Activated CD4-positive, alpha-beta memory T cell treated with anti-CD3 and anti-CD28 coated beads, Interleukin-2, amount 10 ng/mL, durations not matched to agents 7 days and 5 days (primary cell): Measurements from ENCODE around the gene ERGIC1. TPM values are rescaled to one million over a fixed set of nuclear protein-coding genes. Genes with fewer than 3 reads are reported as not detected.

Experiments used
- CTCF ChIA-PET: fragments of 350-600 bp; sonication (Branson Sonifier 250); formaldehyde crosslinking; loops from one replicate; lab custom pipeline; 2021; ENCODE audit warnings: antibody characterized with exemption, inconsistent platforms; lab: Charles Lee
- POLR2A ChIA-PET: fragments of 350-600 bp; sonication (Branson Sonifier 250); formaldehyde crosslinking; loops from one replicate; lab custom pipeline; 2021; ENCODE audit warnings: antibody characterized with exemption; lab: Charles Lee
- DNase-seq: peaks from one replicate; pipeline ENCODE4 v3.0.0-alpha.2; 2020
- H3K27ac Mint-ChIP-seq: one replicate; pipeline ENCODE4 v1.8.0; 2021; ENCODE audit warnings: mild to moderate bottlenecking, mixed read lengths
- H3K27me3 Mint-ChIP-seq: one replicate; pipeline ENCODE4 v1.8.0; 2021; ENCODE audit warnings: mixed read lengths
- H3K36me3 Mint-ChIP-seq: one replicate; pipeline ENCODE4 v1.8.0; 2021; ENCODE audit warnings: low read depth, mixed read lengths
- H3K4me1 Mint-ChIP-seq: one replicate; pipeline ENCODE4 v1.8.0; 2021; ENCODE audit warnings: mixed read lengths
- H3K4me3 Mint-ChIP-seq: one replicate; pipeline ENCODE4 v1.8.0; 2021; ENCODE audit warnings: mild to moderate bottlenecking, mixed read lengths
- H3K9me3 Mint-ChIP-seq: one replicate; pipeline ENCODE4 v1.8.0; 2021; ENCODE audit warnings: mixed read lengths
- total RNA-seq, 2 experiments: library from RNA; stranded (reverse); gene quantifications; one replicate each; pipeline ENCODE4 v1.2.3, GENCODE V29; 2021

The ERGIC1 gene
- total RNA-seq, 2 experiments from 2014 or later = 36.1 to 37.2 TPM

GRCh38 chr5:172835994-172836356, 1.9 kb downstream of the ERGIC1 start:
- DNase-seq = no peak
- H3K9me3 Mint-ChIP-seq = no peaks in the 10 kb centered on the region
- peak overlapping the region; percentile 14 for H3K4me3 Mint-ChIP-seq
- POLR2A ChIA-PET = interaction anchor here (0.7 to 3.2 kb wide), 4 partner anchors 58 to 147 kb away, joined by 3 to 26 read pairs (median 5); partner anchors contain the start of genes ATP6V0E1 and DUSP1
- H3K36me3 Mint-ChIP-seq = no peaks in the 10 kb centered on the region
- CTCF ChIA-PET = interaction anchor here (1.1 kb wide), 1 partner anchor 64 kb away, joined by 7 read pairs; no protein-coding TSS in a partner anchor
- no peak overlapping the region for H3K27ac Mint-ChIP-seq
- H3K27me3 Mint-ChIP-seq = no peaks in the 10 kb centered on the region
- H3K4me1 Mint-ChIP-seq = peaks cover 40% of the 10 kb centered on the region

- Mint-ChIP-seq H3K9me3 (no peaks in the 10 kb centered on the region), H3K27me3 (no peaks in the 10 kb centered on the region), H3K4me3 (no peak overlapping the region), H3K27ac (peak overlapping the region; percentile 58), H3K36me3 (no peaks in the 10 kb centered on the region), H3K4me1 (peaks cover 38% of the 10 kb centered on the region)
- ChIA-PET POLR2A (no interaction called here), CTCF (interaction anchor here (0.9 to 1.1 kb wide), 2 partner anchors 67 to 123 kb away, joined by 3 read pairs; no protein-coding TSS in a partner anchor)
- peak; percentile 50 for DNase-seq
These were observed 3.6 kb downstream of the ERGIC1 start for GRCh38 chr5:172837640-172838039.

- Mint-ChIP-seq H3K4me1 (peaks cover 32% of the 10 kb centered on the region), H3K27ac (no peak overlapping the region), H3K4me3 (no peak overlapping the region), H3K27me3 (no peaks in the 10 kb centered on the region), H3K36me3 (no peaks in the 10 kb centered on the region), H3K9me3 (no peaks in the 10 kb centered on the region)
- CTCF ChIA-PET = interaction anchor here (1.4 to 1.6 kb wide), 2 partner anchors 9 to 66 kb away, joined by 3 to 5 read pairs; no protein-coding TSS in a partner anchor
- POLR2A ChIA-PET = interaction anchor here (1.0 to 1.2 kb wide), 2 partner anchors 31 to 61 kb away, joined by 3 to 4 read pairs; no protein-coding TSS in a partner anchor
- no peak for DNase-seq
These were observed 4.3 kb downstream of the ERGIC1 start for GRCh38 chr5:172838151-172838875.

- H3K27me3 Mint-ChIP-seq = no peaks in the 10 kb centered on the region
- ChIA-PET CTCF (interaction anchor here (0.8 to 1.6 kb wide), 3 partner anchors 10 to 125 kb away, joined by 3 to 5 read pairs (median 3); no protein-coding TSS in a partner anchor), POLR2A (interaction anchor here (1.2 kb wide), 1 partner anchor 62 kb away, joined by 4 read pairs; no protein-coding TSS in a partner anchor)
- no peaks in the 10 kb centered on the region for H3K36me3 Mint-ChIP-seq
- H3K4me1 Mint-ChIP-seq = peaks cover 28% of the 10 kb centered on the region
- no peak for DNase-seq
- no peaks in the 10 kb centered on the region for H3K9me3 Mint-ChIP-seq
- H3K27ac Mint-ChIP-seq = no peak overlapping the region
- H3K4me3 Mint-ChIP-seq = no peak overlapping the region
These were observed 5.8 kb downstream of the ERGIC1 start for GRCh38 chr5:172839669-172840431.

GRCh38 chr5:172840432-172841154, 6.5 kb downstream of the ERGIC1 start:
- POLR2A ChIA-PET = interaction anchor here (1.0 kb wide), 1 partner anchor 75 kb away, joined by 3 read pairs; no protein-coding TSS in a partner anchor
- Mint-ChIP-seq H3K36me3 (no peaks in the 10 kb centered on the region), H3K27me3 (no peaks in the 10 kb centered on the region), H3K4me1 (peaks cover 22% of the 10 kb centered on the region), H3K4me3 (no peak overlapping the region), H3K9me3 (no peaks in the 10 kb centered on the region), H3K27ac (no peak overlapping the region)
- DNase-seq = no peak
- CTCF ChIA-PET = interaction anchor here (0.8 kb wide), 1 partner anchor 126 kb away, joined by 3 read pairs; no protein-coding TSS in a partner anchor

GRCh38 chr5:172841256-172841655, 7.2 kb downstream of the ERGIC1 start:
- Mint-ChIP-seq H3K36me3 (no peaks in the 10 kb centered on the region), H3K27ac (no peak overlapping the region), H3K27me3 (no peaks in the 10 kb centered on the region), H3K9me3 (no peaks in the 10 kb centered on the region), H3K4me1 (peaks cover 17% of the 10 kb centered on the region), H3K4me3 (no peak overlapping the region)
- DNase-seq = no peak
- POLR2A ChIA-PET = interaction anchor here (1.0 kb wide), 1 partner anchor 76 kb away, joined by 3 read pairs; no protein-coding TSS in a partner anchor
- CTCF ChIA-PET = no interaction called here

- H3K9me3 Mint-ChIP-seq = no peaks in the 10 kb centered on the region
- H3K27me3 Mint-ChIP-seq = no peaks in the 10 kb centered on the region
- CTCF ChIA-PET = no interaction called here
- POLR2A ChIA-PET = no interaction called here
- H3K36me3 Mint-ChIP-seq = no peaks in the 10 kb centered on the region
- DNase-seq = no peak
- no peaks in the 10 kb centered on the region for H3K4me1 Mint-ChIP-seq
- no peak overlapping the region for H3K4me3 Mint-ChIP-seq
- H3K27ac Mint-ChIP-seq = no peak overlapping the region
These were observed 9.9 kb downstream of the ERGIC1 start for GRCh38 chr5:172843825-172844576.

GRCh38 chr5:172844577-172844838, 10.5 kb downstream of the ERGIC1 start:
- DNase-seq = no peak
- H3K27ac Mint-ChIP-seq = no peak overlapping the region
- ChIA-PET CTCF (no interaction called here), POLR2A (no interaction called here)
- H3K4me1 Mint-ChIP-seq = peaks cover under 1% of the 10 kb centered on the region
- H3K4me3 Mint-ChIP-seq = no peak overlapping the region
- no peaks in the 10 kb centered on the region for H3K9me3 Mint-ChIP-seq
- H3K36me3 Mint-ChIP-seq = no peaks in the 10 kb centered on the region
- no peaks in the 10 kb centered on the region for H3K27me3 Mint-ChIP-seq

- Mint-ChIP-seq H3K27me3 (no peaks in the 10 kb centered on the region), H3K36me3 (no peaks in the 10 kb centered on the region), H3K9me3 (no peaks in the 10 kb centered on the region), H3K4me3 (no peak overlapping the region), H3K27ac (no peak overlapping the region), H3K4me1 (peaks cover 5% of the 10 kb centered on the region)
- CTCF ChIA-PET = no interaction called here
- POLR2A ChIA-PET = no interaction called here
- DNase-seq = no peak
These were observed 11.1 kb downstream of the ERGIC1 start for GRCh38 chr5:172845154-172845553.

GRCh38 chr5:172845576-172845975, 11.5 kb downstream of the ERGIC1 start:
- Mint-ChIP-seq H3K27me3 (no peaks in the 10 kb centered on the region), H3K27ac (no peak overlapping the region), H3K4me1 (peaks cover 5% of the 10 kb centered on the region), H3K9me3 (no peaks in the 10 kb centered on the region), H3K36me3 (no peaks in the 10 kb centered on the region), H3K4me3 (no peak overlapping the region)
- POLR2A ChIA-PET = no interaction called here
- no peak for DNase-seq
- CTCF ChIA-PET = no interaction called here

- H3K27ac Mint-ChIP-seq = no peak overlapping the region
These were observed 12.2 kb downstream of the ERGIC1 start for GRCh38 chr5:172846249-172846648.

GRCh38 chr5:172846677-172847076, 12.6 kb downstream of the ERGIC1 start:
- CTCF ChIA-PET = no interaction called here
- Mint-ChIP-seq H3K4me3 (no peak overlapping the region), H3K27ac (no peak overlapping the region), H3K4me1 (peaks cover 5% of the 10 kb centered on the region), H3K9me3 (no peaks in the 10 kb centered on the region), H3K36me3 (no peaks in the 10 kb centered on the region), H3K27me3 (no peaks in the 10 kb centered on the region)
- DNase-seq = no peak
- POLR2A ChIA-PET = no interaction called here

More at GRCh38 chr5:172846249-172846648, 12.2 kb downstream of the ERGIC1 start:
- H3K27me3 Mint-ChIP-seq = no peaks in the 10 kb centered on the region
- ChIA-PET POLR2A (no interaction called here), CTCF (no interaction called here)
- DNase-seq = no peak
- H3K9me3 Mint-ChIP-seq = no peaks in the 10 kb centered on the region
- peaks cover 5% of the 10 kb centered on the region for H3K4me1 Mint-ChIP-seq
- H3K4me3 Mint-ChIP-seq = no peak overlapping the region
- no peaks in the 10 kb centered on the region for H3K36me3 Mint-ChIP-seq
